H9 (cell line): ENCODE measurements around the gene FBXO5. TPM values are rescaled to one million over a fixed set of nuclear protein-coding genes. Genes with fewer than 3 reads are reported as not detected.

Source experiments
- DNase-seq: peaks from one replicate; pipeline ENCODE4 v3.0.0-alpha.2; 2017
- H2AFZ ChIP-seq: one replicate; pipeline ENCODE4 v1.6.1; 2013; ENCODE audit warnings: mild to moderate bottlenecking, low read length, control low read depth, moderate library complexity
- H2AK5ac ChIP-seq: 2 replicates; pipeline ENCODE4 v1.6.1; 2013; ENCODE audit warnings: low read length, control low read depth, mixed read lengths; ENCODE audit not compliant: insufficient read length
- H2BK120ac ChIP-seq: one replicate; pipeline ENCODE4 v1.6.1; 2013; ENCODE audit warnings: low read depth, mild to moderate bottlenecking, low read length, control low read depth, inconsistent platforms; ENCODE audit not compliant: poor library complexity, severe bottlenecking
- H2BK12ac ChIP-seq: 2 replicates; pipeline ENCODE4 v1.6.1; 2013; ENCODE audit warnings: low read length, control low read depth, mixed read lengths, low read depth; ENCODE audit not compliant: insufficient read length
- H2BK15ac ChIP-seq: 2 replicates; pipeline ENCODE4 v1.6.1; 2013; ENCODE audit warnings: low read depth, low read length, control low read depth
- H2BK20ac ChIP-seq: one replicate; pipeline ENCODE4 v1.6.1; 2013; ENCODE audit warnings: low read depth, mild to moderate bottlenecking, low read length, control low read depth, inconsistent platforms; ENCODE audit not compliant: poor library complexity, severe bottlenecking
- H2BK5ac ChIP-seq: 2 replicates; pipeline ENCODE4 v1.6.1; 2013; ENCODE audit warnings: low read length, control low read depth, mixed read lengths; ENCODE audit not compliant: insufficient read length
- H3K14ac ChIP-seq: 2 replicates; pipeline ENCODE4 v1.6.1; 2013; ENCODE audit warnings: low read length, control low read depth; ENCODE audit not compliant: insufficient read depth
- H3K18ac ChIP-seq: 2 replicates; pipeline ENCODE4 v1.6.1; 2013; ENCODE audit warnings: low read depth, mild to moderate bottlenecking, mixed read lengths, low read length, control low read depth; ENCODE audit not compliant: insufficient read length
- H3K23ac ChIP-seq: 2 replicates; pipeline ENCODE4 v1.6.1; 2013; ENCODE audit warnings: low read length, control low read depth, mixed read lengths, low read depth; ENCODE audit not compliant: insufficient read length
- H3K23me2 ChIP-seq: 2 replicates; pipeline ENCODE4 v1.6.1; 2013; ENCODE audit warnings: low read depth, mild to moderate bottlenecking, mixed read lengths, low read length, control low read depth; ENCODE audit not compliant: insufficient read length, poor library complexity, severe bottlenecking
- H3K27ac ChIP-seq: 2 replicates; pipeline ENCODE4 v1.5.1; 2013; ENCODE audit warnings: low read length, control low read depth, mixed read lengths, low read depth; ENCODE audit not compliant: insufficient read length
- H3K27me3 ChIP-seq: 2 replicates; pipeline ENCODE4 v1.6.1; 2013; ENCODE audit warnings: low read length, control low read depth, inconsistent platforms; ENCODE audit not compliant: insufficient read depth
- H3K4ac ChIP-seq: 2 replicates; pipeline ENCODE4 v1.6.1; 2013; ENCODE audit warnings: low read depth, mild to moderate bottlenecking, control low read depth, inconsistent platforms, low read length, moderate library complexity
- H3K4me1 ChIP-seq: 2 replicates; pipeline ENCODE4 v1.6.1; 2013; ENCODE audit warnings: low read length, control low read depth, inconsistent platforms; ENCODE audit not compliant: insufficient read depth
- H3K4me2 ChIP-seq: 2 replicates; pipeline ENCODE4 v1.6.1; 2013; ENCODE audit warnings: low read length, control low read depth, mixed read lengths; ENCODE audit not compliant: insufficient read length, insufficient read depth
- H3K56ac ChIP-seq: 2 replicates; pipeline ENCODE4 v1.6.1; 2013; ENCODE audit warnings: low read depth, mild to moderate bottlenecking, mixed read lengths, low read length, control low read depth; ENCODE audit not compliant: insufficient read length
- H3K79me1 ChIP-seq: 2 replicates; pipeline ENCODE4 v1.6.1; 2013; ENCODE audit warnings: low read depth, mild to moderate bottlenecking, moderate library complexity, low read length, control low read depth, inconsistent platforms; ENCODE audit not compliant: insufficient read depth, poor library complexity, severe bottlenecking
- H3K79me2 ChIP-seq: 2 replicates; pipeline ENCODE4 v1.6.1; 2013; ENCODE audit warnings: low read length, control low read depth, inconsistent platforms; ENCODE audit not compliant: insufficient read depth
- H3K9ac ChIP-seq: 2 replicates; pipeline ENCODE4 v1.6.1; 2013; ENCODE audit warnings: low read length, control low read depth, mixed read lengths; ENCODE audit not compliant: insufficient read length; ENCODE audit errors: extremely low read depth
- H3K9me3 ChIP-seq: one replicate; pipeline ENCODE4 v1.6.1; 2013; ENCODE audit warnings: low read depth, low read length, inconsistent platforms; ENCODE audit not compliant: control insufficient read depth
- H3T11ph ChIP-seq: one replicate; pipeline ENCODE4 v1.6.1; 2013; ENCODE audit warnings: mild to moderate bottlenecking, low read length, control low read depth, inconsistent platforms
- H4K20me1 ChIP-seq: one replicate; pipeline ENCODE4 v1.6.1; 2013; ENCODE audit not compliant: control insufficient read depth, insufficient read length, insufficient read depth
- H4K5ac ChIP-seq: 2 replicates; pipeline ENCODE4 v1.6.1; 2013; ENCODE audit warnings: low read depth, mild to moderate bottlenecking, mixed read lengths, low read length, control low read depth; ENCODE audit not compliant: insufficient read length
- H4K8ac ChIP-seq: replicated peaks from 2 replicates; pipeline ENCODE4 v1.6.1; 2013; ENCODE audit warnings: low read length, control low read depth, mixed read lengths, low read depth; ENCODE audit not compliant: insufficient read length
- H4K91ac ChIP-seq: 2 replicates; pipeline ENCODE4 v1.6.1; 2013; ENCODE audit warnings: low read depth, mild to moderate bottlenecking, moderate library complexity, mixed read lengths, low read length, control low read depth; ENCODE audit not compliant: insufficient read length
- H3K27ac Mint-ChIP-seq, 3 experiments: 2 replicates in 2 of 3; 3 replicates in 1 of 3; pipeline ENCODE4 v1.8.0; 2020 to 2021; ENCODE audit warnings: mixed read lengths in 3 of 3, mild to moderate bottlenecking in 1 of 3, moderate library complexity in 1 of 3
- H3K27me3 Mint-ChIP-seq: 2 replicates; pipeline ENCODE4 v1.8.0; 2021; ENCODE audit warnings: low read depth, mild to moderate bottlenecking, moderate library complexity, mixed read lengths
- H3K36me3 Mint-ChIP-seq, 3 experiments: 2 replicates in 2 of 3; 3 replicates in 1 of 3; pipeline ENCODE4 v1.8.0; 2020 to 2021; ENCODE audit warnings: low read depth in 3 of 3, mixed read lengths in 3 of 3; ENCODE audit not compliant: insufficient read depth in 1 of 3
- H3K4me1 Mint-ChIP-seq, 2 experiments: 2 replicates each; pipeline ENCODE4 v1.8.0; 2020; ENCODE audit warnings: mixed read lengths in 2 of 2
- H3K4me3 Mint-ChIP-seq, 2 experiments: 2 replicates in 1 of 2; 3 replicates in 1 of 2; pipeline ENCODE4 v1.8.0; 2020 to 2021; ENCODE audit warnings: mild to moderate bottlenecking in 2 of 2, mixed read lengths in 2 of 2, moderate library complexity in 1 of 2
- H3K9me3 Mint-ChIP-seq, 2 experiments: 2 replicates in 1 of 2; 3 replicates in 1 of 2; pipeline ENCODE4 v1.8.0; 2020; ENCODE audit warnings: mild to moderate bottlenecking in 2 of 2, mixed read lengths in 2 of 2, moderate library complexity in 1 of 2
- WGBS: extraction: QIAGEN DNeasy Blood & Tissue Kit; methylation state at CpG from one replicate; pipeline ENCODE4 v1.1.7; 2013; ENCODE audit warnings: missing lambda C conversion rate, low lambda C conversion rate, mixed read lengths; ENCODE audit not compliant: insufficient read length; ENCODE audit errors: extremely low coverage; 5-methylcytosine and 5-hydroxymethylcytosine counted together
- total RNA-seq: library from RNA; stranded (reverse); gene quantifications from 2 replicates; pipeline ENCODE4 v1.2.1, GENCODE V29; 2021
- TF ChIP-seq, protein P1 (sequence below): fragments of 200-600 bp; sonication (generic); conservative IDR thresholded peaks from 3 replicates; pipeline ENCODE4 v1.8.0; 2021; ENCODE audit warnings: antibody characterized with exemption, mild to moderate bottlenecking

FBXO5 gene
- total RNA-seq, 1 experiment from 2014 or later = 47.6 TPM

DNA sequence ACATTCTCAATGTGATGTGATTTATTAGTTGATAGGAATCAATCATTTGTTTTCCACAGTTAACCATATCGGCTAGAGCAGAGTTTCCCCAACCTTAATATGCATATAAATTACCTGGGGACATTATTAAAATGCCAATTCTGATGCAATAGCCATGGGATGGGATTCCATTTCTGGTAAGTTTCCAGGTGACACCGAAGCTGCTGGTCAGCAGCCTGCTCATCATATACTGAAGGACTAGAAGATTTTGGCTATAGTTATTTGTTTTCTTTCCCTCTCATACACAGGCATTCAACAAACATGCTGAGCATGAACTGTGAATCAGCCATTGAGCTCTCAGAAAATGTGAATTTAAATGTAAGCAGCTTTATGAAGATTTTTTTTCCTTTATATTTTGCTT lies 35.8 kb downstream of the FBXO5 start:
- WGBS = no CpG with 5 or more reads among the region's 2 CpGs
- peaks cover 2% of the 10 kb centered on the region; the same call in 1 of the 2 replicates for H3K4me1 ChIP-seq
- H3K9me3 ChIP-seq = no peaks in the 10 kb centered on the region
- no peaks in the 10 kb centered on the region for H3K79me1 ChIP-seq
- H3K79me2 ChIP-seq = no peaks in the 10 kb centered on the region
- no peak overlapping the region for H3K4me2 ChIP-seq
- H2BK15ac ChIP-seq = no peak overlapping the region
- no peak overlapping the region for H4K91ac ChIP-seq
- H2AFZ ChIP-seq = no peak overlapping the region
- peak overlapping the region in 1 of 3 experiments; percentile 70; a peak in 1 of 7 replicates for H3K27ac Mint-ChIP-seq
- H3K36me3 Mint-ChIP-seq = no peaks in the 10 kb centered on the region
- H2BK5ac ChIP-seq = no peak overlapping the region
- peaks cover 10 to 12% of the 10 kb centered on the region in 2 experiments for H3K4me1 Mint-ChIP-seq
- H4K5ac ChIP-seq = no peak overlapping the region
- TF ChIP-seq, protein P1, sequence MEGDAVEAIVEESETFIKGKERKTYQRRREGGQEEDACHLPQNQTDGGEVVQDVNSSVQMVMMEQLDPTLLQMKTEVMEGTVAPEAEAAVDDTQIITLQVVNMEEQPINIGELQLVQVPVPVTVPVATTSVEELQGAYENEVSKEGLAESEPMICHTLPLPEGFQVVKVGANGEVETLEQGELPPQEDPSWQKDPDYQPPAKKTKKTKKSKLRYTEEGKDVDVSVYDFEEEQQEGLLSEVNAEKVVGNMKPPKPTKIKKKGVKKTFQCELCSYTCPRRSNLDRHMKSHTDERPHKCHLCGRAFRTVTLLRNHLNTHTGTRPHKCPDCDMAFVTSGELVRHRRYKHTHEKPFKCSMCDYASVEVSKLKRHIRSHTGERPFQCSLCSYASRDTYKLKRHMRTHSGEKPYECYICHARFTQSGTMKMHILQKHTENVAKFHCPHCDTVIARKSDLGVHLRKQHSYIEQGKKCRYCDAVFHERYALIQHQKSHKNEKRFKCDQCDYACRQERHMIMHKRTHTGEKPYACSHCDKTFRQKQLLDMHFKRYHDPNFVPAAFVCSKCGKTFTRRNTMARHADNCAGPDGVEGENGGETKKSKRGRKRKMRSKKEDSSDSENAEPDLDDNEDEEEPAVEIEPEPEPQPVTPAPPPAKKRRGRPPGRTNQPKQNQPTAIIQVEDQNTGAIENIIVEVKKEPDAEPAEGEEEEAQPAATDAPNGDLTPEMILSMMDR = no peak
- no peak overlapping the region for H2BK12ac ChIP-seq
- H3K18ac ChIP-seq = no peak overlapping the region
- no peaks in the 10 kb centered on the region for H3K9me3 Mint-ChIP-seq
- H2BK120ac ChIP-seq = no peak overlapping the region
- H3K56ac ChIP-seq = no peak overlapping the region
- H3K9ac ChIP-seq = no peak overlapping the region
- no peak overlapping the region for H3K27ac ChIP-seq
- no peak overlapping the region for H3T11ph ChIP-seq
- no peaks in the 10 kb centered on the region for H3K27me3 ChIP-seq
- no peak overlapping the region for H3K4me3 Mint-ChIP-seq
- no peaks in the 10 kb centered on the region for H3K27me3 Mint-ChIP-seq
- H3K23me2 ChIP-seq = no peaks in the 10 kb centered on the region
- no peak overlapping the region for H3K4ac ChIP-seq
- no peak overlapping the region for H3K23ac ChIP-seq
- no peak overlapping the region for H3K14ac ChIP-seq
- H2AK5ac ChIP-seq = no peak overlapping the region
- DNase-seq = no peak
- no peak overlapping the region for H2BK20ac ChIP-seq
- no peak overlapping the region for H4K8ac ChIP-seq
- H4K20me1 ChIP-seq = no peaks in the 10 kb centered on the region
